Stimulated activated naive CD4-positive, alpha-beta T cell treated with Interleukin-2 at 50 U/mL for 16 hours (primary cell): ENCODE data around the gene C2orf42.
"Not testable (repeated sequence)": the region's sequence is repeated elsewhere in the genome, so short reads cannot be mapped to it uniquely, and the experiment has no call there.

Source experiments
- DNase-seq: peaks from one replicate; lab custom pipeline; 2025; lab: John Stamatoyannopoulos, UW

The C2orf42 gene

GRCh38 chr2:70190418-70191243, at the start of gene C2orf42:
TSS of gene C2orf42 (minus strand) at chr2:70191019. CDS start at chr2:70181985, 9,034 bp downstream.
- peak; percentile 97 for DNase-seq

GRCh38 chr2:70240599-70240998, 49.8 kb upstream of the C2orf42 start:
- no peak for DNase-seq

- DNase-seq, result no peak
Observed at GRCh38 chr2:70233926-70234325, 43.1 kb upstream of the C2orf42 start.

GRCh38 chr2:70226781-70227180, 36.0 kb upstream of the C2orf42 start:
- DNase-seq, result no peak

- DNase-seq, result not testable (repeated sequence)
Observed at GRCh38 chr2:70223305-70223704, 32.5 kb upstream of the C2orf42 start.

GRCh38 chr2:70214953-70215549, 24.2 kb upstream of the C2orf42 start:
- no peak for DNase-seq

- DNase-seq, result no peak
Observed at GRCh38 chr2:70214365-70214764, 23.5 kb upstream of the C2orf42 start.

GRCh38 chr2:70212298-70212932, 21.6 kb upstream of the C2orf42 start:
- no peak for DNase-seq

- no peak for DNase-seq
Observed at GRCh38 chr2:70211595-70211994, 20.8 kb upstream of the C2orf42 start.

GRCh38 chr2:70204452-70204851, 13.6 kb upstream of the C2orf42 start:
- DNase-seq, result no peak

- DNase-seq, result no peak
Observed at GRCh38 chr2:70203086-70203485, 12.3 kb upstream of the C2orf42 start.

- no peak for DNase-seq
Observed at GRCh38 chr2:70202236-70202806, 11.5 kb upstream of the C2orf42 start.

GRCh38 chr2:70201831-70202230, 11.0 kb upstream of the C2orf42 start:
- DNase-seq, result no peak

- DNase-seq, result no peak
Observed at GRCh38 chr2:70201225-70201768, 10.5 kb upstream of the C2orf42 start.

GRCh38 chr2:70199320-70199864, 8.6 kb upstream of the C2orf42 start:
- DNase-seq, result no peak

- no peak for DNase-seq
Observed at GRCh38 chr2:70192516-70192915, 1.7 kb upstream of the C2orf42 start.

- DNase-seq, result no peak
Observed at GRCh38 chr2:70191244-70191735, 471 bp upstream of the C2orf42 start.

- DNase-seq, result no peak
Observed at GRCh38 chr2:70188460-70188859, 2.4 kb downstream of the C2orf42 start.

GRCh38 chr2:70187170-70187569, 3.6 kb downstream of the C2orf42 start:
- not testable (repeated sequence) for DNase-seq

- DNase-seq, result no peak
Observed at GRCh38 chr2:70182689-70183088, 8.1 kb downstream of the C2orf42 start.

- DNase-seq, result no peak
Observed at GRCh38 chr2:70181363-70181956, 9.4 kb downstream of the C2orf42 start.

- no peak for DNase-seq
Observed at GRCh38 chr2:70173520-70173919, 17.3 kb downstream of the C2orf42 start.
